Pancreas (tissue), 10 donors: ENCODE measurements around the gene ST6GAL2. TPM values are rescaled to one million over a fixed set of nuclear protein-coding genes. Genes with fewer than 3 reads are reported as not detected.
A peak's percentile ranks its signal among the peaks of the same experiment; 100 is the strongest.

Source experiments
- ATAC-seq, 4 donors: fragments of 200-7000 bp; cut with Tn5 transposase; one replicate each; pipeline versions ENCODE4 v1.8.0 to v1.9.1; 2020; ENCODE audit warnings: mild to moderate bottlenecking in 4 of 4, moderate library complexity in 4 of 4
- DNase-seq, 6 donors: peaks; one replicate each; pipeline ENCODE4 v3.0.0-alpha.2; 2020
- FAIRE-seq: peaks from 2 replicates; lab custom pipeline; 2012; peaks lifted over from hg19 to GRCh38; lab: Jason Lieb, UNC
- H3K27ac ChIP-seq, 4 donors: fragments of 200-600 bp; sonication (generic); 1 replicate in 3 of 4; 2 replicates in 1 of 4; pipeline versions ENCODE4 v1.5.0 to v1.8.0; 2020
- H3K27me3 ChIP-seq, 4 donors: fragments of 200-600 bp; one replicate each; pipeline ENCODE4 v1.8.0; 2021
- H3K36me3 ChIP-seq, 3 donors: fragments of 200-600 bp; sonication (generic) in 1 of 3; one replicate each; pipeline versions ENCODE4 v1.5.0 to v1.8.0; 2020 to 2021
- H3K4me1 ChIP-seq, 3 donors: fragments of 200-600 bp; one replicate each; pipeline ENCODE4 v1.8.0; 2021
- H3K4me3 ChIP-seq, 4 donors: fragments of 200-600 bp; sonication (generic) in 2 of 4; one replicate each; pipeline versions ENCODE4 v1.5.0 to v1.8.0; 2020 to 2021
- H3K9me3 ChIP-seq, 4 donors: fragments of 200-600 bp; one replicate each; pipeline ENCODE4 v1.8.0; 2021
- CTCF ChIP-seq, 4 donors: fragments of 200-600 bp; sonication (generic) in 3 of 4; IDR thresholded peaks; one replicate each; pipeline versions ENCODE4 v1.5.0 to v1.8.0; 2021; ENCODE audit warnings: antibody characterized with exemption in 4 of 4
- WGBS, 2 donors: extraction: QIAGEN DNeasy Blood & Tissue Kit; methylation state at CpG; one replicate each; pipeline ENCODE4 v1.1.7; 2013; 5-methylcytosine and 5-hydroxymethylcytosine counted together
- intact Hi-C, 3 donors: fragments of 100-400 bp; cut with DNase I; formaldehyde crosslinking; loops; one replicate each; pipeline versions ENCODE4 v1.11.1 to v1.14.2; 2022
- polyA plus RNA-seq, 2 donors: library from polyadenylated mRNA; stranded (reverse); fragments of 200-250 nt; gene quantifications; one replicate each; pipeline ENCODE4 v1.2.3, GENCODE V29; 2013
- total RNA-seq, 6 donors: library from RNA; stranded (reverse); fragmentation: NEBNext Ultra II Directional in 4 of 6; extraction: Animal tissue kit (Norgen Biotek cat#: 25700) in 4 of 6; gene quantifications; one replicate each; pipeline versions ENCODE4 v1.2.1 to v1.2.4, GENCODE V29; 2021 to 2023
- donor health status: healthy with polysubstance abuse.
- donor health status: DM: no; HTN: no; CAD: no; lungs with moderate emphysema.
- donor health status: DM: no; HTN: no; CAD: no.
- donor health status: control.
- donor health status: control.
- donor health status: Bipolar disorder and iron deficiency.
- donor health status: DM: yes; HTN: yes; CAD: no.
- donor health status: DM: no; HTN: no; CAD: no.
- donor health status: DM: no; HTN: no; CAD: no.
- donor health status: DM: yes; HTN: yes; CAD: no.

Gene ST6GAL2
- total and polyA plus RNA-seq, 8 donors = 0.04 to 1.0 (median 0.09) TPM; not detected in 2

- H3K27me3 ChIP-seq = peaks cover 0 to 13% (median 0%) of the 10 kb centered on the region in 4 donors
- H3K9me3 ChIP-seq = no peaks in the 10 kb centered on the region
- H3K4me3 ChIP-seq = no peak overlapping the region
- ATAC-seq (no peak), FAIRE-seq (no peak), DNase-seq (no peak)
- intact Hi-C loops = no loop called here
- peaks cover 0 to 9% (median 0%) of the 10 kb centered on the region in 3 donors for H3K4me1 ChIP-seq
- no peak for TF ChIP-seq CTCF (IDR thresholded peaks at IDR 0.05)
- H3K36me3 ChIP-seq = no peaks in the 10 kb centered on the region
- no peak overlapping the region for H3K27ac ChIP-seq
- WGBS, 2 donors = 27 to 31% methylated on average over 5 of the region's 5 CpGs
Measured at GRCh38 chr2:106890606-106891005, 4.6 kb upstream of the ST6GAL2 start.

- DNase-seq (peak; percentile 21 to 85 (median 50)), FAIRE-seq (no peak), ATAC-seq (peak; percentile 58 to 88 (median 72))
- Histone ChIP-seq H3K9me3 (no peaks in the 10 kb centered on the region), H3K36me3 (no peaks in the 10 kb centered on the region), H3K4me3 (peak overlapping the region; percentile 24 to 49 (median 32)), H3K27ac (no peak overlapping the region), H3K4me1 (peaks cover 0 to 9% (median 0%) of the 10 kb centered on the region in 3 donors), H3K27me3 (peaks cover 0 to 20% (median 0%) of the 10 kb centered on the region in 4 donors)
- intact Hi-C loops = no loop called here
- 0 to 2% methylated on average over 54 to 71 of the region's 71 CpGs for WGBS, 2 donors
- no peak for TF ChIP-seq CTCF (IDR thresholded peaks at IDR 0.05)
Measured at GRCh38 chr2:106886916-106887758, 1.2 kb upstream of the ST6GAL2 start.

- 1 to 2% methylated on average over 10 of the region's 10 CpGs for WGBS, 2 donors
- no peak for TF ChIP-seq CTCF (IDR thresholded peaks at IDR 0.05)
- H3K27ac ChIP-seq = no peak overlapping the region
- peaks cover 0 to 9% (median 0%) of the 10 kb centered on the region in 3 donors for H3K4me1 ChIP-seq
- ATAC-seq = no peak
- DNase-seq = no peak
- H3K27me3 ChIP-seq = peaks cover 0 to 20% (median 0%) of the 10 kb centered on the region in 4 donors
- H3K36me3 ChIP-seq = no peaks in the 10 kb centered on the region
- no peaks in the 10 kb centered on the region for H3K9me3 ChIP-seq
- no peak for FAIRE-seq
- intact Hi-C loops = no loop called here
- no peak overlapping the region for H3K4me3 ChIP-seq
Measured at GRCh38 chr2:106885329-106885728, 638 bp downstream of the ST6GAL2 start.

- ATAC-seq = no peak
- Histone ChIP-seq H3K4me3 (no peak overlapping the region), H3K36me3 (no peaks in the 10 kb centered on the region), H3K27me3 (peaks cover 0 to 16% (median 0%) of the 10 kb centered on the region in 4 donors), H3K4me1 (peaks cover 0 to 9% (median 0%) of the 10 kb centered on the region in 3 donors), H3K9me3 (no peaks in the 10 kb centered on the region), H3K27ac (no peak overlapping the region)
- no peak for DNase-seq
- intact Hi-C loops = no loop called here
- 74 to 80% methylated on average over 3 of the region's 3 CpGs for WGBS, 2 donors
- TF ChIP-seq CTCF (IDR thresholded peaks at IDR 0.05) = no peak
- no peak for FAIRE-seq
Measured at GRCh38 chr2:106882673-106883072, 3.3 kb downstream of the ST6GAL2 start.

GRCh38 chr2:106878206-106878605 lies 7.8 kb downstream of the ST6GAL2 start:
- intact Hi-C loops = no loop called here
- no peak overlapping the region for H3K27ac ChIP-seq
- TF ChIP-seq CTCF (IDR thresholded peaks at IDR 0.05) = no peak
- H3K9me3 ChIP-seq = no peaks in the 10 kb centered on the region
- ATAC-seq = no peak
- H3K4me3 ChIP-seq = no peak overlapping the region
- no peak for DNase-seq
- FAIRE-seq = no peak
- H3K4me1 ChIP-seq = no peaks in the 10 kb centered on the region
- H3K36me3 ChIP-seq = no peaks in the 10 kb centered on the region
- WGBS, 2 donors = 88 to 97% methylated on average over 4 of the region's 4 CpGs
- no peaks in the 10 kb centered on the region for H3K27me3 ChIP-seq
